Mucosa of gallbladder (tissue), 1 donor: ENCODE results near the gene PMEL. TPM values are rescaled to one million over a fixed set of nuclear protein-coding genes. Genes with fewer than 3 reads are reported as not detected.
"Not testable (repeated sequence)": the region's sequence is repeated elsewhere in the genome, so short reads cannot be mapped to it uniquely, and the experiment has no call there.

ENCODE experiments used
- DNase-seq: peaks from one replicate; pipeline ENCODE4 v3.0.0-alpha.2; 2020; ENCODE audit warnings: low spot score
- total RNA-seq: library from RNA; stranded (reverse); gene quantifications from one replicate; pipeline ENCODE4 v1.2.1, GENCODE V29; 2021
- donor health status: DM: no; HTN: no; CAD: no.

The PMEL gene
- total RNA-seq, 1 donor from 2014 or later = 2.9 TPM

GRCh38 chr12:55923648-55924047 lies 42.2 kb downstream of the PMEL start:
- DNase-seq = not testable (repeated sequence)

DNA sequence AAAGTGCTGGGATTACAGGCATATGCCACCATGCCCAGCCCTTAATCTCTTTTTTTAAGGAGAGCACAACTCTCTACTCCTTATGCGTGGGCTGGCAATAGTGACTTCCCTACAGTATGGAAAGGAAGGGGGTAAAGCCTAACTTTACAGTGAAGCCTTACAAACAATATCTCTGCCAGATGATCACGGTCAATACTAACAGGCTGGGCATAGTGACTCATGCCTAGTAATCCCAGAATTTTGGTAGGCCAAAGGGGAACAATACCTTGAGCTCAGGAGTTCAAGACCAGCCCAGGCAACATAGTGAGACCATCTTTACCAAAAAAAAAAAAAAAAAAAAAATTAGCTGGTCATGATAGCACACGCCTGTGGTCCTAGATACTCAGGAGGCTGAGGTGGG lies 43.7 kb downstream of the PMEL start:
- no peak for DNase-seq

DNA sequence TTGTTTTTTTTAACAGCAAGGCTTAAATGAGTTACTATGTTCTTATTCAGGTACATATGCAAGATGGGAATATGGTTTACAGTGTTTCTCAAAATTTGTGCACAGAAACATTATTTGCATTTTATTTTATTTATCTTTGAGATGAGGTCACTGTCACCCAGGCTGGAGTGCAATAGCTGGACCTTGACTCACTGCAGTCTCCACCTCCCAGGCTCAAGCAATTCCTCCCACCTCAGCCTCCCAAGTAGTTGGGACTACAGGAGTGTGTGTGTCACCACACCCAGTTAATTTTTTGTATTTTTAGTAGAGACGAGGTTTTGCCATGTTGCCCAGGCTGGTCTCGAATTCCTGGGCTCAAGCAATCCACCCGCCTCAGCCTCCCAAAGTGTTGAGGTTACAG lies 46.8 kb downstream of the PMEL start:
- not testable (repeated sequence) for DNase-seq

- no peak for DNase-seq
Observed at GRCh38 chr12:55915482-55915859, 50.4 kb downstream of the PMEL start.

DNA sequence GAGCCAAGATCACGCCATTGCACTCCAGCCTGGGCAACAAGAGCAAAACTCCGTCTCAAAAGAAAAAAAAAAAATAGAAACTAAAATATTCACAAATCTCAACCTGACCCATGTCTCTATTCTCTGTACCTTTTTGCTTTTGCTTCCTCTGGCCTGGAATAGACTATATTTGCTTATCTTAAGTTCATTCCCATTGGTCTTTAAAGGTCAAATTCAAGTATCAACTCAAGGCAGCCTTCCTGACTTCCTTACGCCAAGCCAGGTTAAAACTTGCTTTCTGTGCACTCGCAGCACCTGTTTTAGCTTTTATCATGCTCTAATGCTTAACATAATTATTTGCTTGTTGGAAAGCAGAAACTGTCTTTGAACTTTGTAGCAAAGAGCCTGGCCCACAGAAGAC lies 52.9 kb downstream of the PMEL start:
- DNase-seq = no peak

DNA sequence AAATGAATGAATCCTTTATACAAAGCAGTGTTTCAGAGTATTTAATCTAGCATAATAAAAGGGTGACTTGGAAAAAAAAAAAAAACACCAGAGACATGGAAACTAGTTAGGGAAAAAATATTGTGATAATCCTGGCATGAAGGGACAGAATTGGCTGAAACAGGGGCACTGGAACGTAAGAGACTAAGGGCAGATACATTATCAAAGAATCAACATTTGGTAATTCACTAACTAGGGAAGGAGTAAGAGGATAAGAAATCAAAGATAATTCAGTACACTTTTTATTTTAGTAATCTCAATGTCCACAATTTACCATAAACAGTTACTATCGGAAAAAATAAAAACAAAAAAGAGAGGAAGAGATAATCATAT lies 56.3 kb downstream of the PMEL start:
- DNase-seq = no peak

GRCh38 chr12:55908726-55909512 lies 56.9 kb downstream of the PMEL start:
- DNase-seq = no peak

DNA sequence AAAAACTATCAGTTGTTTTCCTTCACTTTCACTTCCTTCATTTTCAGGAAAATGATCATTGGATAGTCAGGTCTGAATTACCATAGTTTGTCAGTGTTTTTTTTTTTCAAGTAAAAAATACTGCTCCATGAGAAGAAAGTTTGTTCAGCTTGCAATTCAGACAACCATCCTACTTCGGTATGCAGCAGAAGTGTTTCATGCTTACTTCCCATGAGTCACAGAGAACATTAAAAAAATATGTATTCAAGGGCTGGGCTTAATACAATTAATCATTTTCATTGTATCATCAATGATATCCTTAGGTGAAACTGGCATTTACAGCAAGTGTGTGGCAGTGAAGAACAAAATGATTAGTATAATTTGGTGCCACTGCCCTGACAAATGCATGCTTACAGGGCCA lies 59.8 kb downstream of the PMEL start:
- no peak for DNase-seq

Other genes starting within 250 kb of the PMEL start
- 158 TPM for gene BLOC1S1, start 250.0 kb downstream of the PMEL start, total RNA-seq
- gene RDH5, start 245.6 kb downstream of the PMEL start, total RNA-seq = 43.0 TPM
- 1,148 TPM for gene CD63, start 237.0 kb downstream of the PMEL start, total RNA-seq
- 11.5 TPM for gene GDF11, start 222.9 kb downstream of the PMEL start, total RNA-seq
- 36.6 TPM for gene SARNP, start 148.3 kb downstream of the PMEL start, total RNA-seq
- 66.2 TPM for gene ORMDL2, start 148.0 kb downstream of the PMEL start, total RNA-seq
- 31.6 TPM for gene DNAJC14, start 136.5 kb downstream of the PMEL start, total RNA-seq
- gene MMP19, start 123.1 kb downstream of the PMEL start, total RNA-seq = 5.2 TPM
- gene PYM1, start 38.1 kb downstream of the PMEL start, total RNA-seq = 25.1 TPM
- 50.5 TPM for gene DGKA, start 34.9 kb downstream of the PMEL start, total RNA-seq
- gene CDK2, start 788 bp upstream of the PMEL start, total RNA-seq = 28.0 TPM
- 182 TPM for gene RAB5B, start 8.0 kb upstream of the PMEL start, total RNA-seq
- gene SUOX, start 31.2 kb upstream of the PMEL start, total RNA-seq = 49.0 TPM
- gene IKZF4, start 55.0 kb upstream of the PMEL start, total RNA-seq = 8.2 TPM
- gene RPS26, start 75.9 kb upstream of the PMEL start, total RNA-seq = 34.0 TPM
- gene ERBB3, start 114.1 kb upstream of the PMEL start, total RNA-seq = 228 TPM
- gene PA2G4, start 138.5 kb upstream of the PMEL start, total RNA-seq = 64.9 TPM
- gene RPL41, start 150.6 kb upstream of the PMEL start, total RNA-seq = 2,534 TPM
- 5.4 TPM for gene ZC3H10, start 152.2 kb upstream of the PMEL start, total RNA-seq
- gene ESYT1, start 162.2 kb upstream of the PMEL start, total RNA-seq = 111 TPM
- gene MYL6B, start 186.5 kb upstream of the PMEL start, total RNA-seq = 53.7 TPM
- 1,918 TPM for gene MYL6, start 192.3 kb upstream of the PMEL start, total RNA-seq
- gene SMARCC2, start 223.4 kb upstream of the PMEL start, total RNA-seq = 115 TPM